Stomach smooth muscle (tissue), 2 donors: ENCODE results near the gene SPINK2.

ENCODE experiments used
- H3K27ac ChIP-seq: one replicate; pipeline ENCODE4 v1.7.0; 2013; ENCODE audit warnings: mild to moderate bottlenecking, low read length, inconsistent platforms
- H3K27me3 ChIP-seq, 2 donors: one replicate each; pipeline ENCODE4 v1.7.0; 2013; ENCODE audit warnings: low read length in 2 of 2; ENCODE audit not compliant: insufficient read depth in 2 of 2, control insufficient read depth in 1 of 2
- H3K36me3 ChIP-seq, 2 donors: one replicate each; pipeline ENCODE4 v1.7.0; 2013; ENCODE audit warnings: low read length in 2 of 2; ENCODE audit not compliant: control insufficient read depth in 2 of 2, insufficient read depth in 2 of 2
- H3K4me1 ChIP-seq: one replicate; pipeline ENCODE4 v1.7.0; 2013; ENCODE audit warnings: low read length; ENCODE audit not compliant: control insufficient read depth, insufficient read depth
- H3K4me3 ChIP-seq, 2 donors: one replicate each; pipeline ENCODE4 v1.7.0; 2013; ENCODE audit warnings: low read length in 2 of 2
- H3K9ac ChIP-seq, 2 donors: one replicate each; pipeline ENCODE4 v1.7.0; 2013; ENCODE audit warnings: low read length in 2 of 2, mild to moderate bottlenecking in 1 of 2
- H3K9me3 ChIP-seq, 2 donors: one replicate each; pipeline ENCODE4 v1.7.0; 2013; ENCODE audit warnings: low read length in 2 of 2; ENCODE audit not compliant: control insufficient read depth in 2 of 2
- donor health status: healthy.
- donor health status: Pancreatic carcinoma.

Gene SPINK2

DNA sequence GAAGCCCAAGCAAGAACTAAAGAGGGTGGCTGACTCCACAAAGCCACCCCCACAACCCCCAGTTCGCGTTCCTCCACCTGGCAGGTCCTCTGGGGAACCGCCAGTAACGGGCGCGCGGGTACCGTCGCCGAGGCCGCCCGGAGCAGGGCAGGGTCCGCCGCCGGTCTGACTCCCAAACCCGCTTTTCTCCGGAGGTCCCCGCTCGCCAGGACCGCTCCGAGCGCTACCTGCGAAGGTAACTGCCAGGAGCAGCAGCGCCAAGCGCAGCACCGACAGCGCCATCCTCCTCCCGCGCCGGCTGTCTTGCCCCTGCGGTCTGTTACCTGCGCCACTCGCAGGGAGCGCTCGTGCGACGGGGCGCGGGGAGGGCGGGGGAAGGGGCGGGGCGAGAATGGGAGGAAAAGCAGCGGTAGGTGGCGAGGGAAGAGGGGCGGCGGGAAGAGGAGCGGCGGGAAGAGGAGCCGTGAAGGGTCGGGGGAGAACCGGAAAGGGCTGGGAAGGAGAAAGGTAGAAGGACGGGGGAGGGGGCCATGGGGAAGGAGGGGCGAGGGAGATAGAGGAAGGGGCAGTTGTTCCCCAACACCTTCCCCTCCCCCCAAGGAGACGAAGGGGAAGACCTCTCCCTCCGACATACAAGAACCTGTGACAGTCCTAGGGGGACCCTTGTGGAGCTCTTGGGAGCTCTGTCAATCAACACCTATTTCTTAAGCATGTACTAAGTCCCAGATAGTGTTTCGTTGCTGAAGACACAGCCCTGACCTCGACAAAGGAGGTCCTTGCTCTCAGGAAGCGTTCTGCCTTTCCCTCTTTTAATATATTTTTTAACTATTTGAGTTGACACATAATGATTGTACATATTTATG is at the start of gene SPINK2:
SPINK2 (minus strand) TSS at position 321 of the 863 bp plus-strand sequence; CDS start at position 282, 39 bp downstream.
- Histone ChIP-seq H3K27ac (no peak within 1 kb of the TSS), H3K4me3 (peak within 1 kb of the TSS; percentile 40 to 57), H3K36me3 (no peaks in the 10 kb centered on the region), H3K9me3 (no peaks in the 10 kb centered on the region), H3K27me3 (peaks cover 12 to 14% of the 10 kb centered on the region in 2 donors), H3K4me1 (no peaks in the 10 kb centered on the region), H3K9ac (no peak within 1 kb of the TSS)

DNA sequence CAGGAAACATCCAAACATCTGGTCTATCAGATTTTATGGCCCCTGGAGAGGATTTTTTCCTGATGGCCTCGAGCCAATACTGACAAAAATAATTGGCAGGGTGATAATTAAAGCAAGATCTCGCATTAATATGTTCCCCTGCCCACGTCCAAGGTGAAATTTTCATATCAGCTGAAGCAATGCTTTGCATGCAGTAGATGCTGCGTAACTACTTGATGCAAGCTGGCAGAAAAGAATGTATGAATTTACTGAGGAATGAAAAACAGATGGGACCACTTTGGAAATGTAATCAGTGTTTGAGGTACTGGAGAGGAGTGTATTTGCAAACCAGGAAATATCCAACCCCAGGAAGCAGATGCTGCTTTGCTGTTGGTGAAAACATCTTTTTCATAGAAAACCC is 49.4 kb upstream of the SPINK2 start:
- Histone ChIP-seq H3K9me3 (no peaks in the 10 kb centered on the region), H3K4me3 (no peak overlapping the region), H3K4me1 (no peaks in the 10 kb centered on the region), H3K9ac (no peak overlapping the region), H3K36me3 (no peaks in the 10 kb centered on the region), H3K27ac (no peak overlapping the region), H3K27me3 (no peaks in the 10 kb centered on the region)

DNA sequence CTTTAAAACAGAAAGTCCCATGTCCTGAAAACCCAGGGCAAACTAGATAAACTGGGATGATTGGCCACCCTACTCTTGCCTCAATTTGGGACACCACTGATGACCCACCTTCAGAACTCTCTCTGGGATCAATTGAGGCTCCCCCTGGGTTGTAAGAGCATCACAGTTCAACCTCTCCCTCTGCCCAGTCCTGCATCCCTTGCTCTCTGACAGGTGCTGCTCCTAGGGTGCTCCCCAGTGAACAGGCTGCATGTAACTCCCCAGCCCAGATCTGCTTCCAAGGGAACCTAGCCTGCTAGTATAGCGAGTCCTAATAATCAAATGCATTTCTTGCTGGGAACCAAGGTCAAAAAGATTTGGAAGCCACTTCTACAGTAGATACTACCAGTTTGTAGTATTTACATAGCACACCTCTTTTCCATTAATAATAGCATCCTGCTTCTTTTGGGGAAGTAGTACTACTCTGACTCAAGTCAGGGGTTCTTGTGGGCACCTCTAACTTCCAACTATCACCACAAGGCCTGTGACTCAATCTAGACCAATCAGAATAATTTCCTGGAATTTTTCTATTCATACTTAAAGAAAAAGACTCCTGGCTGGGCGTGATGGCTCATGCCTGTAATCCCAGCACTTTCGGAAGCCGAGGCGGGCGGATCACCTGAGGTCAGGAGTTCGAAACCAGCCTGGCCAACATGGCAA is 42.1 kb upstream of the SPINK2 start:
- H3K9ac ChIP-seq = no peak overlapping the region
- no peaks in the 10 kb centered on the region for H3K4me1 ChIP-seq
- H3K27ac ChIP-seq = no peak overlapping the region
- H3K36me3 ChIP-seq = no peaks in the 10 kb centered on the region
- no peak overlapping the region for H3K4me3 ChIP-seq
- H3K27me3 ChIP-seq = no peaks in the 10 kb centered on the region
- no peaks in the 10 kb centered on the region for H3K9me3 ChIP-seq

GRCh38 chr4:56861360-56861759 is 39.9 kb upstream of the SPINK2 start:
- no peak overlapping the region for H3K27ac ChIP-seq
- no peaks in the 10 kb centered on the region for H3K4me1 ChIP-seq
- H3K27me3 ChIP-seq = no peaks in the 10 kb centered on the region
- no peaks in the 10 kb centered on the region for H3K9me3 ChIP-seq
- no peak overlapping the region for H3K4me3 ChIP-seq
- no peaks in the 10 kb centered on the region for H3K36me3 ChIP-seq
- no peak overlapping the region for H3K9ac ChIP-seq

GRCh38 chr4:56860781-56861180 is 39.3 kb upstream of the SPINK2 start:
- H3K36me3 ChIP-seq = no peaks in the 10 kb centered on the region
- H3K9me3 ChIP-seq = no peaks in the 10 kb centered on the region
- no peaks in the 10 kb centered on the region for H3K4me1 ChIP-seq
- H3K9ac ChIP-seq = no peak overlapping the region
- H3K27me3 ChIP-seq = no peaks in the 10 kb centered on the region
- H3K27ac ChIP-seq = no peak overlapping the region
- no peak overlapping the region for H3K4me3 ChIP-seq

- Histone ChIP-seq H3K27ac (no peak overlapping the region), H3K27me3 (no peaks in the 10 kb centered on the region), H3K9me3 (no peaks in the 10 kb centered on the region), H3K4me3 (no peak overlapping the region), H3K4me1 (no peaks in the 10 kb centered on the region), H3K9ac (no peak overlapping the region), H3K36me3 (no peaks in the 10 kb centered on the region)
These were observed 38.3 kb upstream of the SPINK2 start for GRCh38 chr4:56859841-56860240.

DNA sequence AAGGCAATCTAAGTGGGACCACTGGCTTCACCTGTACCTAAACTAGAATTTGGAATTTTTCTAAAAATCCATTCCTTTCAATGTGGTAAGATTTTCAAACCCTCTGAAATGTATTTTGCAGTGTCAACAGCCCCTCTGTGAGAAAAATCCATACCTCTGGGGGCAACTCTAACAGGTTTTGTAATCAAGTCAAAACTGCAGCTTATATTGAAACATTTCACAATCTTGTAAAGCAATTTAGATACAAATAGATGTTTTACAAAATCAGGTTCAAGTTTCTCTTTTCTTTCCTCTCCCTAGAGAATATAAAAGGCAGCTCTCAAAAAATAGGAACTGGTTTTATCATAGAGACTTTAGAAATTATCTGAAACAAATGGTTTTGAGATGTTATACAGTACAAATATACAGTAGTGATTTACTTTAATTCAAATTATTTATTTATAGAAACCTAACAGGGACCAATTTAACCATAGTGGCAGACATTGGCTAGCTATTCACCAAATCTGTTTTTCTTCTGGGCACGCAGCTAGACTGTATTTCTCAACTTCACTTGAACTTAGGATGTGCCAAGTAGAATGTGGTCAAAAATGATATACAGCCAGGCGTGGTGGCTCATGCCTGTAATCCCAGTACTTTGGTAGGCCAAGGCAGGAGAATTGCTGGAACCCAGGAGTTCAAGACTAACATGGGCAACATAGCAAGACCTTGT is 36.3 kb upstream of the SPINK2 start:
- H3K27me3 ChIP-seq = no peaks in the 10 kb centered on the region
- H3K9me3 ChIP-seq = no peaks in the 10 kb centered on the region
- no peak overlapping the region for H3K9ac ChIP-seq
- no peaks in the 10 kb centered on the region for H3K4me1 ChIP-seq
- H3K36me3 ChIP-seq = no peaks in the 10 kb centered on the region
- H3K4me3 ChIP-seq = no peak overlapping the region
- no peak overlapping the region for H3K27ac ChIP-seq

GRCh38 chr4:56856656-56857055 is 35.2 kb upstream of the SPINK2 start:
- H3K27me3 ChIP-seq = no peaks in the 10 kb centered on the region
- H3K4me1 ChIP-seq = no peaks in the 10 kb centered on the region
- no peaks in the 10 kb centered on the region for H3K36me3 ChIP-seq
- H3K9ac ChIP-seq = no peak overlapping the region
- H3K27ac ChIP-seq = no peak overlapping the region
- H3K9me3 ChIP-seq = no peaks in the 10 kb centered on the region
- no peak overlapping the region for H3K4me3 ChIP-seq

GRCh38 chr4:56850910-56851309 is 29.4 kb upstream of the SPINK2 start:
- Histone ChIP-seq H3K4me3 (no peak overlapping the region), H3K27me3 (no peaks in the 10 kb centered on the region), H3K36me3 (no peaks in the 10 kb centered on the region), H3K9me3 (no peaks in the 10 kb centered on the region), H3K9ac (no peak overlapping the region), H3K27ac (no peak overlapping the region), H3K4me1 (no peaks in the 10 kb centered on the region)

DNA sequence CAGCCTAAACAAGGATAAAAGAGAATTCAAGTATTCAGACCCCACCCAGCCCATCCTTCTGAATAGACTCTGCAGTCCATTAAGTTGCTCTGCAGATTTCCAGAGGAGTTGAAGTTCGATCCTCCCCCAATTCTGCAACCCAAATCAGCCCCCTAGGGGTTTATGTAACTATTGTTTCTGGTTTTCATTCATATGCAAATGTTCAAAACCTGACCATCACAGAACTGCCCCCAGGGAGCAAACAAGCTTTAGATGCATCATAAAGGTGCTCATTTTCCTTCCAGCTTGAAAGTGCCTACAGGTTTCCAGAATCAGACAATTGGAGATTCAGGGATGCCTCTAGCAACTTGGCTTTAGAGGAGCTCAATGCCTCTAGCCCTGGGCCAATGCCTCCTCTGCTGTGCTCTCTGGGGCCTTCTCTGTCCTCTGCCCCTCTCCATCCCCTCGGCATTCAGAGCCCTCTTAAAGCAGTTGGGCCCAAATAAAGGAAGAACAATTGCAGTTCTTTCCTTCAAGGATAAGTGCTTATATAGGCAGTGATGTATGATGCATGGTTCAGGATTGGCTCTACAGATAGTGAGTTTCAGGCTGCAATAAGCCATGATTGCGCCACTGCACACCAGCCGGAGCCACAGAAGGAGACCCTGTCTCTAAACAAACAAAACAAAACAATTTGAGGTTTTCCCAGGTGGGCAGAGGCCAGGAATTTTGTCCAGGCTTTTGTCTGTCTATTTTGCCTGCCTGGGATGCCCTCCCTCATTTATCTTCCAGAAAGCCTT is 23.5 kb upstream of the SPINK2 start:
- no peaks in the 10 kb centered on the region for H3K9me3 ChIP-seq
- no peaks in the 10 kb centered on the region for H3K4me1 ChIP-seq
- no peaks in the 10 kb centered on the region for H3K36me3 ChIP-seq
- no peak overlapping the region for H3K9ac ChIP-seq
- H3K4me3 ChIP-seq = no peak overlapping the region
- H3K27me3 ChIP-seq = no peaks in the 10 kb centered on the region
- no peak overlapping the region for H3K27ac ChIP-seq
